HG03039 (cell line): ENCODE results near the gene S100A9.
"Not testable (repeated sequence)": the region's sequence is repeated elsewhere in the genome, so short reads cannot be mapped to it uniquely, and the experiment has no call there.

Experiments
- ATAC-seq: cut with Tn5 transposase; IDR thresholded peaks from one replicate; pipeline ENCODE4 v1.9.1; 2021; ENCODE audit warnings: mild to moderate bottlenecking, moderate library complexity; ENCODE audit not compliant: unreplicated experiment

S100A9 gene

GRCh38 chr1:153405825-153406599 is 48.4 kb downstream of the S100A9 start:
- not testable (repeated sequence) for ATAC-seq

- ATAC-seq = not testable (repeated sequence)
Observed at GRCh38 chr1:153407274-153407673, 49.6 kb downstream of the S100A9 start.
